Measurements from ENCODE around the gene RUBCN. TPM values are rescaled to one million over a fixed set of nuclear protein-coding genes. Genes with fewer than 3 reads are reported as not detected.
"Not testable (repeated sequence)": the region's sequence is repeated elsewhere in the genome, so short reads cannot be mapped to it uniquely, and the experiment has no call there.

Gene RUBCN
- total RNA-seq, 4 donors from 2014 or later = 26.9 to 44.3 (median 35.0) TPM

DNA sequence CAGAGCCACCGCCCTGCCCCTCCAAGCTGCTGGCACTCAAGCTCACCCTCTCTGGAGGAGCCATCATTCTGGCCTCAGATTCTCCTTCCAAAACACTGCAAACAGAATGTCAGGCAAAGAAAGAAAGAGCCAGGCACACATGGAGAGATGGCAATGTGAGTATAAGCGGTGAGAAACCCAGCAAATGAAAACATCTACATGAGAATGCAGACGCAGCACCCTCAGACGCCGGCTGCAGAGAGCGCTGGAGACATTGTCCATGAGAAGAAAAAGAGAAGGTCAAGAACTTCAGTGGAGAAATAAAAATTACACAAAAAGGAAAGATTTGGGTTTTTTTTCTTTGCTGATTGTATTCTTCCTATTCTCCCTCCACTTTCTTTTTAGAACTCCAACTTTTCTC is 74.4 kb downstream of the RUBCN start:
- 75 to 78% methylated on average over 6 of the region's 6 CpGs for WGBS, 2 donors
- H3K9me3 ChIP-seq; intact Hi-C loops (cut with DNase I); H3K27me3 ChIP-seq; H3K4me3 ChIP-seq; H3K4me1 ChIP-seq; H3K36me3 ChIP-seq; H3K27ac ChIP-seq; DNase-seq: not testable (repeated sequence)

DNA sequence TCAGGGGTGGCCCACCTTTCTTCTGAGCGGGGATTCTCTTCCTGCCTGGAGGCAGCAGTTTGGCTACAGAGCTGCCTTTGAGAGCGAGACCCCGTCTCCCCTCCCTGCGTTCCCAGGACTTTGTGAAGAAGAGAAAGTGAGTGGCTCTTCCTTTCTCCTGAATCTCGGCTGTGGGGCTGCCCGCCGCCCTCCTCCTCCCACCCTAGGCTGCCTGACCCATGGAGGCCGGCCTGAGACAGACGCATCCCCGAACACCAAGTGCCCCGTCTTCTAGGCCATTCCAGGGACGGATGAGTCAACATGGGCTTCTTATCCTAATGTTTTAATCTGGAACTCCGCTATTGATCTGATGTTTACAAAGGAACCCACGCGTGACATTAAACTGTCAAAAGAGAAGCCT is 74.8 kb downstream of the RUBCN start:
- H3K27me3 ChIP-seq; H3K27ac ChIP-seq; H3K4me1 ChIP-seq; DNase-seq; intact Hi-C loops (cut with DNase I); H3K36me3 ChIP-seq; H3K9me3 ChIP-seq; H3K4me3 ChIP-seq: not testable (repeated sequence)
- WGBS, 2 donors = 73 to 86% methylated on average over 10 to 12 of the region's 15 CpGs

DNA sequence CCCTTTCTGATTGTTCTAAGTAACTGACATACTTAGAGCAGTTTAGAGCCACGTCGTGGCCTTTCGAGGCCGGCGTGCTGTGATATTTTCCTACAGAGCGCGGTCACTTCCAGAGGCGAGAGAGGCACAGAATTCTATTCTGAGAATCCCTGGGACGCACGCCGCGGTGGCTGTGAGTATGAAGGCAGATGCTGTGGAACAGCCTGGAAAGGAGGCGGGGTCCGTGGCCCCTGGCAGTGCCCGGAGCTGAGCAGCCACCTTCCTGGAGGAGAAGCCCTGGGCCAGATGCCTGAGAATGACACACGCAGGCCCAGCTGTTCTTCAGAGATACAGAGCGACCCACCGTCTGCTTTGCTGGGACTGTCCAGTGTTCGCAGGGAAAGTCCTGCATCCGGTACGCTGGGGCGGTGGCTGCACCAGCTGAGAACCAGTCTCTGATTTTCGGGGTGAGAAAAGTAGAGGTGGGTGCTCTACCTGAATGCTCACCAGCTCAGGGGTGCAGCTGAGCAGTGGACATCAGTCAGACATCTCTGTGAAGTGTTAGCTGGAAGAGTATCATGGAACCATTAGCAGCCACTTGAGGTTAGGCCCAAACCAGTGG is 75.4 kb downstream of the RUBCN start:
- H3K4me1 ChIP-seq; H3K4me3 ChIP-seq; DNase-seq; H3K27ac ChIP-seq; H3K27me3 ChIP-seq; intact Hi-C loops (cut with DNase I); H3K36me3 ChIP-seq; H3K9me3 ChIP-seq: not testable (repeated sequence)
- WGBS, 2 donors = 60 to 85% methylated on average over 1 to 7 of the region's 23 CpGs

DNA sequence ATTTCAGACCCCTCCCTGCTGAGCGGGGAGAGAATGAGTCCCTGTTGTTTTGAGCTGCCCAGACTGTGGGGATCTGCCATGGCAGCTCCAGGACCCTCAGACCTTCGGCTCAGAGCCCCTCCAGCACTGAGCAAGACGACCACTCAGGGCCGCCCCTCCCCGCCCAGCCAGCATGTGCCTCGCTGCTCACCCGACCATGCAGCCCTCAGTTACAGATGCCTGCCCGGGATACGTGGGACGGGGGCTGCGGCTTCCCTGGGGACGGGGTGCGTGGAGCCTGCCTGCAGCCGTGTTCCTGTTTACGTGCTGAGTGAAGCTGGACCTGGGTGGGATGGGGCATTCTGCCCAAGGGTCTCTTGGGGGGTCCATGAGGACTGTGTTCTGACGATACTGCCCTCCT is 77.0 kb downstream of the RUBCN start:
- H3K27me3 ChIP-seq; H3K27ac ChIP-seq; H3K4me3 ChIP-seq; H3K4me1 ChIP-seq; DNase-seq; H3K9me3 ChIP-seq; H3K36me3 ChIP-seq; intact Hi-C loops (cut with DNase I): not testable (repeated sequence)
- no CpG with 5 or more reads among the region's 16 CpGs for WGBS, 2 donors

DNA sequence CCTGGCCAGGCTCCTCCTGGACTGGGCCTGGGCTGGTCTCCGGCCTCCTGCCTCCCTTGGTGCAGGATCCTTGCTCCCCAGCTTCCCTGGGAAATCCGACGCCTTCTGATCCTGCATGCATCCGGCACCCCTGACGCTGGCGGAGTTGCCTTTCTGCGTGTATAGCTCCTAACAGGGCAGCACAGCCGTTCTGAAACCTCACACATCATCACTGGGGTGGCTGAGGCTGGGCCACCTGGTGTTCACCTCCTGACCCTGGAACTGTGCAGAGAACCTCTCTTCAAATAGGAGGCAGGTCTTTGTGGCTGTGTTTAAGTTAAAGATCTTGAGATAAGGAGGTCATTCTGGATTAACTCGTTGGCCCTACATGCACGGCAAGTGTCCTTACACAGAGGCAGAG is 77.6 kb downstream of the RUBCN start:
- H3K4me1 ChIP-seq; intact Hi-C loops (cut with DNase I); H3K27ac ChIP-seq; H3K36me3 ChIP-seq; DNase-seq; H3K4me3 ChIP-seq; H3K9me3 ChIP-seq; H3K27me3 ChIP-seq: not testable (repeated sequence)
- no CpG with 5 or more reads among the region's 10 CpGs for WGBS, 2 donors

DNA sequence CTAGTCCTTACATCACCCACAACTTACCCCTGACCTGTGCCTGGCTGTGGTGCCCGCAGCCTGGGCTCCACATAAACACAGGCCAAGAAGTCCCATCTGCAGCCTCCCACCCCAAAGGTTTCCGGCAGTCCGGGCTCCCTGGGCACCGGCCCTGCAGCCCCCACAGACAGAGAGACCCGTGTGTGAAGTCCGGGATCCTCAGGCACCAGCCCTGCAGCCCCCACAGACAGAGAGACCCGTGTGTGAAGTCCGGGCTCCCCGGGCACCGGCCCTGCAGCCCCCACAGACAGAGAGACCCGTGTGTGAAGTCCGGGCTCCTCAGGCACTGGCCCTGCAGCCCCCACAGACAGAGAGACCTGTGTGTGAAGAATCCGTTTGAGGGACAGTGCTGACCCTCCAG is 78.0 kb downstream of the RUBCN start:
- intact Hi-C loops (cut with DNase I); H3K27ac ChIP-seq; H3K4me1 ChIP-seq; DNase-seq; H3K27me3 ChIP-seq; H3K4me3 ChIP-seq; H3K9me3 ChIP-seq; H3K36me3 ChIP-seq: not testable (repeated sequence)
- no CpG with 5 or more reads among the region's 13 CpGs for WGBS, 2 donors

DNA sequence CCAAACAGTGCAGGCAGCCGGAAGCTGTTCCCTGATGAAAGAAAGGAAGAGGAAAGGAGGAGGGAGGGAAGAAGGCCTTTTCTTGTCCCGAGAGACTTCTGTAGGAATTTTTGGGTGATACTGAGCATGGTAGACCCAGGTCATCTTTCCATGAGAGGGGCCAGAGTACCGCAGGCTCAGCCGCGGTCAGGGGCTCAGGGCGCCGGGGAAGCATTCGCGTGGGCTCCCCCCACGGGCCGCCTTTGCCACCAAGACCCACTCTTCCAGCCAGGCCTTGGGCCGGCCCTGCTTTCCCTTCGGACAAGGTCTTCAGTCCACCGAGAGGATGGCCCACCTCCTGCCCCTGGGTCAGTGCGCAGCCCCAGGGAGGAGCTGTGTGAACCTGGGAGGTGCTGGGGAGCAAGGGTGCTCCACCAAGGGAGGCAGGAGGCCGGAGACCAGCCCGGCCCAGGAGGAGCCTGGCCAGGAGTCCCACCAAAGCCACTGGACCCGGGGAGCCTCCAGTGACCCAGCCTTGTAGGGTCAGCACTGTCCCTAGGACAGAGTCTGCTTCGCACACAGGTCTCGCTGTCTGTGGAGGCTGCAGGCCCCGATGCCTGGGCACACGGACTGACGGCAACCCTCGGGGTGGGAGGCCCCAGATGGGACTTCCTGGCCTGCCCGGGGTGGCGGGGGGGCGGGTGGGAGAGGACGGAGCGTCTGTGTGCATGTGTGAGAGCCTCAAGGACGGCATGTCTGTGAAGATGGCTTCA is 79.0 kb downstream of the RUBCN start:
- DNase-seq; H3K27me3 ChIP-seq; H3K4me3 ChIP-seq; intact Hi-C loops (cut with DNase I); H3K36me3 ChIP-seq; H3K27ac ChIP-seq; H3K4me1 ChIP-seq; H3K9me3 ChIP-seq: not testable (repeated sequence)
- no CpG with 5 or more reads among the region's 30 CpGs for WGBS, 2 donors

DNA sequence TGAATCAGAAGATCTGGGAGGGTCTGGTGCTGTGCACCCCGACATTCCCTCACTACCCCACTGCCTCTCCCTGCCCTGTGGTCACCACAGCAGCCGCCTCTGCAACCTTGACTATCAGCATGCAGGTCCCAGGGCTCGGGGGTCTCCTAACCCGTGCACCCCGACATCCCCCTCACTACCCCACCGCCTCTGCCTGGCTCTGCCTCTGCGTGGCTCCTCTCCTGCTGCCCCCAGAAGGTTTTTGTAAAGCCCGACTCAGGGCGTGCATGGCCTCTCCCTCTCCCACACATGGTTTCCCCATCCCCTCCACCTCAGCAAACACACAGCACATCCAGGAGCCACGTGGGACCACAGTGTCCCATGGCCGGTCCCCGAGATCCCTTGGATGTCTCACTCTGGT is 79.7 kb downstream of the RUBCN start:
- H3K27me3 ChIP-seq; H3K4me3 ChIP-seq; H3K4me1 ChIP-seq; DNase-seq; H3K27ac ChIP-seq; H3K9me3 ChIP-seq; H3K36me3 ChIP-seq; intact Hi-C loops (cut with DNase I): not testable (repeated sequence)
- WGBS, 2 donors = 78 to 93% methylated on average over 3 to 7 of the region's 12 CpGs

DNA sequence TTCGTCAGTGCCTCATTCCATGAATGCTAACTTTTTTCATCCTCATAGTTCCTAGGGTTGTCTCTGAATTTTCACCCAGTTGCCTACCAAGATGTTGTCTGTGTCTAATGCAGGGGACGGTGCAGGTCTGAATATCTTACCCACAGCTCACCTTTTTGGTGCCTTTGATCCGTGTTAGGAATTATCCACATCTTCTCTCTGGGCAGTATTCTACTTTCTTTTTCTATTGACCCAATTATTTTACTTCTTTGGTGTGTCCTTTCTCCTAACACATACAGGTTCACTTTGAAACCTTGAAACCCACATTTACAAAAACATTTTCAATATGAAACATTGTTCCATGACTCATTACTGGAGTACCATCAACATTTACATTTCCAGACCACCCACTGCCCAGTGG is 80.6 kb downstream of the RUBCN start:
- H3K36me3 ChIP-seq; H3K27ac ChIP-seq; H3K27me3 ChIP-seq; DNase-seq; intact Hi-C loops (cut with DNase I); H3K4me3 ChIP-seq; H3K9me3 ChIP-seq: not testable (repeated sequence)
- 74 to 83% methylated on average over 2 of the region's 3 CpGs for WGBS, 2 donors
- peaks cover 0 to 11% (median 0%) of the 10 kb centered on the region in 3 donors for H3K4me1 ChIP-seq

DNA sequence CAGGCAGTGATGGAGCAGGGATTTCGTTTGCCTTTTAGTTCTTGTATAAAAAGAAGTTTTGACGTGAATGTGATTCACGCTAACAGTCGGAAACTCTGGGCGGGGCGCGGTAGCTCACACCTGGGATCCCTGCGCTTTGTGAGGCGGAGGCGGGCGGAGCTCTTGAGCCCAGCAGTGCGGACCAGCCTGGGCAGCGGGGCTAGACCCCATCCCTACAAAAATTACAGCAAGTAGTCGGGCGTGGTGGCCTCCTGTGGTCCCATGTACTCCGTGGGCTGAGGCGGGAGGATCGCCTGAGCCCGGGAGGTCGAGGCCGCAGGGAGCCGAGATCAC is 81.7 kb downstream of the RUBCN start:
- H3K4me3 ChIP-seq; H3K27ac ChIP-seq; intact Hi-C loops (cut with DNase I); H3K9me3 ChIP-seq; H3K36me3 ChIP-seq; DNase-seq; H3K27me3 ChIP-seq: not testable (repeated sequence)
- no CpG with 5 or more reads among the region's 22 CpGs for WGBS, 2 donors
- H3K4me1 ChIP-seq = peaks cover 0 to 14% (median 0%) of the 10 kb centered on the region in 3 donors

DNA sequence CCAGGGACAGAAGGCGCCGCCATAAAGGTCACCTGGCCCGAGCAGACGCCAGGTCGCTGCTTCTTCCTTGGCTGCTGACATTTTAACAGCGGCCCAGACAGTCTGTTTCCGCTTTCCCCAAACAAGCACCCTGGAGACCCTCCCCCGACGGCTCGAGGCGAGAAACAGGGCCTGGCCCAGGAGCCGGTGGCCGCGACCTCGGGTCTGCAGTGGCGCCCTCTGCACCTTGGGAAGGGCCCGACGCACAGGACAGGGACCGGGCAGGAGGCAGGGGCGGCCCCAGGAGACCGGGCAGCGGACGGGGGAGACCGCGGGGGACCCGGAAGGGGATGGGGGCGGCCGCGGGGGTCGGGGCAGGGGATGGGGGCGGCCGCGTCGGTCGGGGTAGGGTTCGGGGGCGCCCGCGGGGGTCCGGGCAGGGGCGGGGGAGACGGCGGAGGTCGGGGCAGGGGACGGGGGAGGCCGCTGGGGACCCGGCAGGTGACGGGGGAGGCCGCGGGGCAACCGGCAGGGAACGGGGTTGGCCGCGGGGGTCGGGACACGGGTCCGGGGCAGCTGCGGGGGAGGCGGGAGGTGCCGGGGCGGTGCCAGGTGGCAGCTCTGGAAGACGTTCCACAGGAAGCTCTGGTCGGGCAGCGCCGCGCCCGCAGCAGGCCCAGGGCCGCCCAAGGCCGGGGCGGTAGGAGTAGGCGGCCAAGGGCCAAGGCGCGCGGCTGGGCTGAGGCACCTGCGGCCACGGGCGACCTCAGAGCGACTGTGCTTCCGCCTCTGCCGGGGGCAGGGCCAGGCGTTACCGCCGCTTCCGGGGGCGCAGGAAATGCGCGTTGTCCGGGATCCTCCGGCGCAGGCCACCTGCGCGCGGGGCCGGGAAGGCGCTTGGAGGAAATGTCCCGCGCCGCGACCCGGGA is 82.4 kb downstream of the RUBCN start:
- DNase-seq; H3K36me3 ChIP-seq; H3K27me3 ChIP-seq; intact Hi-C loops (cut with DNase I); H3K9me3 ChIP-seq: not testable (repeated sequence)
- Histone ChIP-seq H3K4me1 (peaks cover 0 to 14% (median 0%) of the 10 kb centered on the region in 3 donors), H3K4me3 (peak overlapping the region; percentile 26 to 63 (median 46)), H3K27ac (peak overlapping the region; percentile 71 to 86 (median 80))
- WGBS, 2 donors = no CpG with 5 or more reads among the region's 100 CpGs

DNA sequence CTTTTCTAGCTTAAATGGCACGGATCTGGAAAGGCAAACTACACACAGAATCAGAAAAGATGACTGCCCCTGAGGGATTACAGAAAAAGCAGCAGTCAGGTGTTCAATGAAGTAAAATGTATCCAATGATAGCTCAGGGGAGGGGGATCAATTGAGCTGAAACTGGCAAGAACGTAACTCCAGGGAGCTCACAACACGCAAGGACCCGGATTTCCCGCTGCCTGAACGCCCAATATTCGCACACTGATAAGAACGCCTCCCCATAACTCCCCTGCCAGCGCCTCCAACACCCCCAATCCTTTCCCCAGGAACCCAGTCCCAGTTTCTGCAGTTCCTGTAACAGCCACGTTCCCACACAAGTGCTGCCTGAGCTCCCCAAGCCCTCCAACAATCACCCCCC is 83.8 kb downstream of the RUBCN start:
- H3K27ac ChIP-seq; H3K27me3 ChIP-seq; H3K36me3 ChIP-seq; H3K9me3 ChIP-seq; DNase-seq; intact Hi-C loops (cut with DNase I): not testable (repeated sequence)
- no CpG with 5 or more reads among the region's 10 CpGs for WGBS, 2 donors
- Histone ChIP-seq H3K4me1 (peaks cover 0 to 14% (median 0%) of the 10 kb centered on the region in 3 donors), H3K4me3 (peak overlapping the region in 1 of 4 donors; percentile 21)

DNA sequence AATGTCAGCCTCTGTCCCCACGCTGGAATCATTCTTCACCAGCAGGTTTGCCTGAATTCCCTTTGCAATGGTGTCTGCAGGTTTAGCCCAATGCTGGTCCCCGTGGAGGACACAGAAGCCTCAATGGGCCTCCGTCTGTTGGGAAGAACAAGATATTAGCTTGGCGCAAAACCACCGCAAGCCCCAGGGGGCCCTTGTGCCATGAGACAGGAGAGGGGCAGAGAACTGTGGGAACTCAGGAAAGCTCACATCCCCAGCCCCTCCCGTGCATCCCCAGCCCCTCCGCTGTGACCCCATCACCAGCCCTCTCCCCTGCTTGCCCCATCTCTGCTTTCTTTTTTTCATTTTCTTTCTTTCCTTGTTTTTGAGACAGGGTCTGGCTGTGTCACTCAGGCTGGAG is 89.1 kb downstream of the RUBCN start:
- H3K27ac ChIP-seq; H3K36me3 ChIP-seq; DNase-seq; H3K27me3 ChIP-seq; intact Hi-C loops (cut with DNase I); H3K9me3 ChIP-seq; H3K4me3 ChIP-seq: not testable (repeated sequence)
- peaks cover 0 to 11% (median 0%) of the 10 kb centered on the region in 3 donors for H3K4me1 ChIP-seq
- 80% methylated on average over 2 of the region's 7 CpGs; no CpG with 5 or more reads in 1 of the 2 donors for WGBS, 2 donors

All from esophagus squamous epithelium (tissue), 5 donors.